ENCODE data around the gene MAN1A2.

MAN1A2 gene

DNA sequence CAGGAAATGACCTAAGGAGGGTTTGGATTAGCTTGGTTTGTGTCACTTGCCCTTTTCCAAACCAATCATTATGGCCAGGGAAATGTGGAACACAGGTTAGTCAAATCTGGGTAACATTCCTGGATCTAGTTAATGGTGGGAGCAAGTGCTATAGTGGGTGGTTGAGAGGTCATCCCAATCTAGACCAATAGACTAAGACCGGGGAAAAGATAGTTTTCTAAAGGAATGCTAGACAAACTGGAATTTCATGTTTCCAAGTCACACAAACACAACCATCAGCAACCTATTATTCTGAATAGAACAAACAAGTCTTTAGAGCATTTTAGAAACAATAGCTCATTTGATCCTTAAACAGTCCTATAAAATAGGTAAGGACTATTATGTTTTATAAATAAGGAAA is 4.3 kb upstream of the MAN1A2 start:
- no peak for DNase-seq

DNA sequence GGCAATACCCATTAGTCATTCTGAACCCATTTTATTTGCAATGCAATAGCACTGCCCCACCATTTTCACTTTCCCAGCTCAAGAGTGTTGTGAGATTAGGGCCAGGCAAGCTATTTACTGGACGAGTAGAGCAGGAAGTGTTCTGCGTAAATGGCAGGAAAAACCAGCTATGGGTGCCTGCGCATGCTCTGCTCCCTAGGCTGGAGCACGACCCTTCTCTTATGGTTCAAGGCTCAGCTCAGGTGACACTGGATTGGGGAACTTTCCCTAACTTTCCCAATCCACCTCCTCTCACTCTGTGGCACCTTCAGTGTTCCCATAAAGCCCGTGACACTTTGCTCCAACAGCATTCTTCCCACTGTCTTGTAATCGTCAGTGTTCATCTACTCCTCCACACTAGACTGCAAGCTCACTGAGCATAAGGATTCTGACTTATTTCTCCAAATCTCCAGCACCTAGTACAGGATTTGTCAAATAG is 3.6 kb upstream of the MAN1A2 start:
- no peak for DNase-seq

DNA sequence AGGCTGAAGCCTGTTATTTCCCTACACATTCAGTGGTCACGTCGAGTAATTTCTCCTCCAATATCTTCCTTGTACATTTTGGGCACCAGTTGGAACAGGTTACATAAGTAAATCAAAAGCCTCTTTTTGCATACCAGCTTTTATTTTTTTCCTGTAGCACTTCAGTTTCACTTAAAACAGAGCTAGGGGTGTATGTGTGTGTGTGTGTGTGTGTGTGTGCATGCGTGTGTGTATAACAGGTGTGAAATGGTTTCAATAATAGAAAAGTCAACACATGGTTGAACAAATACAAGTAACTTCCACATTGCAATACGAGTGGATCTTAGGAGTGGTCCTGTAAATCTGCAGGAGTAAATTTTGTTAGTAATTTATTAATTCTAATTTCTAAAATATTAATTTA is 3.0 kb upstream of the MAN1A2 start:
- no peak for DNase-seq

DNA sequence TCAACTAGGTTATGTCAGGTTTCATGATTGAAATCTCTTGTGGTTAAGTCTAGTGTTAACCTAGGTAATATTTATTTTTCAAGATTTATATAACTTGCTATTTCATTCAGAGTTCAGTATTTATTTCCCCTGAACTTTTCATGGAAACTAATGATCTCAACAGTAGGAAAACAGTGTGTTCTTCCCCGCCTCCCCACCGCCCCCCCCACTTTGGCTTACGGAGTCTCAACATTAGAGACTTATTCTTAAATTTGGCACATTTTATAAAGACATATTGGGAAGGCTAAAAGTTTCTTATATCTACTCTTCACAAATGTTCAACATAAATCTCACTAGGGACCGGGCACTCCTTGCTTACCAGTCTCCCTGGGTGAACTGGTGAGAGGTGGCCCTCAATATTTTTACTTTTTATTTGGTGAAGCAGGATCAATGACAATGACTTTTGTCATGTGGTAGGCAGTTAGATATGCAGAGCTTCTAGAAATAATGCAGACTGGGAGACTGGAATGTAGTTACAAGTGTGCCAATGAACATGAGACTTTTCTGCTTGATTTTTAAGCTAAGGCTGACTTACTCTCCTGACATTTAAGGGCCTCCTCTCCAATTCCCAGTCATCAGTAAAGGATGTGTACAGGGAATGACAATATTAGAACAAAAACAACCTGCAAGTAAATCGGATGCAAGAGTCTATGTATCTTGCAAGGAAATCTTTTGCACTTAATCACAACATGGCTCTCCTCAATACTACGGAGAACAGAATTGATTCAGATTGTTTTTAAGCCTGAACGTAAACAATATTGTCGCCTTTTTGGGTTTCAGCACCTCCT is 1.7 kb upstream of the MAN1A2 start:
- DNase-seq, result no peak

DNA sequence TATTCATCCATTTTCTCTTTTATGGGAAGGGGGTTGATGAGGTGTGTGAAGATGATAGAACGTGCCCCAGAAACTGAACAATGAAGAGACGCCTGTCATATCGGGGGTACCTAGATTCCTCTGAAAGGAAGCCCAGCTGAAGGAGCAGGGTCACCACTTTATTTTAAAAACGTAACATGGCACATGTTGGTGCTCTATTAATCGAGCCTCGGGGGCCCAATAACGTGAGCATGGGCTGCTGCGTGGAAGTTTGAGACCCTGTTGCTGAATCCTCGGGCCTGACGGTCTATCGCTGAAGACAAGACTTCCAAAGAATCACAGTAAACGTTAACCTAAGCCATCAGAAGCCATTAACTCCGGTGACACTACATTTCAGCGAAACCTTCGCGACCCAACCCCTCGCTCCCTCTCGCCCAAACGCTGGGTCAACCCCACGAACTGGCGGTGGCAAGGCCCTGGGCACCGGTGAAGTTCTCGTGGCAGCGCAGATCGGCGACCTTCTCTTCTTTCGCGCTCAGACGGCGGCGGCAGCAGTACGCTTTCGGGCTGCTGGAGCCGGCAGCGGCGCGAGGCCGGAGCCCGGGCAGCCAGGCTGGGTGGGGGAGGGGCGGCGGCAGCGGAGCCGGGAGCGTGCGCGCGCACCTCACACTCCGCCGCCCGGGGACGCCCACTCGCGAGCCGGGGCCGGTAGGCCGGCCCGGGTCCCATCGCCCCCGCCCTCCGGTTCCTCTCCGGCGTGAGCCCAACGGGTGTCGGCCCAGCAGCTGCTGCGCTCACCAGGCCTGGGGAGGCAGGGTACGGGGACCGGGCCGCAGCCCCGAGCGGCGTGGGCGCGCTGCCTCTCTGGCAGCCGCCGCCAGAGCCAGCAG is 838 bp upstream of the MAN1A2 start:
- peak; percentile 79 for DNase-seq

DNA sequence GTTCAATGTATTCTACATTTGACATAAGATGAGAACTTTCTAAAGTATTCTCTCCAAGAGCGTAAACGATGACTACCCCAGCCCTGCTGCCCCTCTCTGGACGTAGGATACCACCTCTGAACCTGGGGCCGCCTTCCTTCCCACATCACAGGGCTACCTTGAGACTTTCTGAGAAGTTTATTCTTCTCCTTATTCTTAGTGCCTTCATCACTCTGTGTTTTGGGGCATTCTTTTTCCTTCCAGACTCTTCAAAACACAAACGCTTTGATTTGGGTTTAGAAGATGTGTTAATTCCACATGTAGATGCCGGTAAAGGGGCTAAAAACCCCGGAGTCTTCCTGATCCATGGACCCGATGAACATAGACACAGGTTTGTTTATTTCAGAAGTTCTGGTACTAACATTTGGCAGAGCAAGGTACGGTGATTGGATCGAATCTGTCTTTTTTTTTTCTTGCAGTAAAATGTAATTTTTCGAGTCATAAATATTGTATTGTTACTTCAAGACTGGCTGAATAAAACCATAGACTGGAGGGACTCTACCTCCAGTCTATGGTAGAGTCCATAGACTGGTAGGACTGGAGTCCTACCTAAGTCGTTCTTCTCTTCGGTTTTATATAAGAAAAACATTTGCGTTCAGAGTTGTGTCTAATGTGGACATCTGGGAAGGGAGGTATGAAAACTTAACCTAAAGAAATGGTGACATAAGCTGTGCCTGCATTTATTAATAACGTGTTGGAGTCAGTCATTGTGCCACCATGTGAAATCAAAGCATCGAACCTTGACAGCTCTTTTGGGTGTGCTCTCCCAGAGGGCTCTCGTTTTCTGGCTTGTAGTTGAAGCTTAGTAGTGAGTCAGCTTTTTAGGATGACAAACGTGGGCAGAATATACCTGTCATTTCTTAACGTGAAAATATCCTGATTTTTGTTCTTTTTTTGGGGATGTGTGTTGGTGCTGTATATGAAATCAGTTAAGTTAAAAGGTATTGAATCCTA is 1.2 kb downstream of the MAN1A2 start:
- DNase-seq, result no peak

DNA sequence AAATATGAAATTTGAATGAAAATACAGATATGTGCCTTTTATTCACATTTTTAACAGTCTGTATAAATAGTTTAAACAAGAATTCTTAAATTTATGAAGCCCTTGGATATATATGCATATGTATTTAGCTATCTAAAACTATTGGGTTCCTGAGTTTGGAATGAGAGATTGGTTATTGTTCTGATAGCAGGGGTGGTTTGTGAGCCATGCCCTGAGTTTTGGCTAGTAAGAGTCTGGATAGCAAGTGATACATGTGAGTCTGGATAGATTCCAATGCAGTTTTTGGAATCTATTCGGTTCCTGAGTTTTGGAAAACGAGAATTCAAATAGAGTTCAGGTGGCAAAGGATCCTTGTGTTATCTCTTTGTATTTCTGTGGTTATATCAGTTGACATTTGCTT is 2.8 kb downstream of the MAN1A2 start:
- no peak for DNase-seq

DNA sequence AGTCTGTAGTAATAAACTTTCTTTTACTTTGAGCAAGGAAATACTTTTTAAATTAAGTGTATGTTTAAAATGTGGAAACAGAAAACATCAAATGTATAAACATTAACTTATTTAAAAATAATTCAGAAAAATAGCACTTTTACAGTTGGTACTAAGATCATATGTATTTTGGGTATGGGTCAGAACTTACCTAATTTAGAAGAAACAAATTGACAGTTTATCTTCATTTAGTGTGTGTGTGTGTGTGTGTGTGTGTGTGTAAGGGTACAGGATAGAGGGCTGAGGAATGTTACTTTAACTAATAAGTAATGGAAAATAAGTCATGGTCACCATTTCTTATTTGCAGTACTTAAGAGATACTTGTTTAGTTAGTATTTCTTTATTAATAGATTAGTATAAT is 3.3 kb downstream of the MAN1A2 start:
- no peak for DNase-seq

DNA sequence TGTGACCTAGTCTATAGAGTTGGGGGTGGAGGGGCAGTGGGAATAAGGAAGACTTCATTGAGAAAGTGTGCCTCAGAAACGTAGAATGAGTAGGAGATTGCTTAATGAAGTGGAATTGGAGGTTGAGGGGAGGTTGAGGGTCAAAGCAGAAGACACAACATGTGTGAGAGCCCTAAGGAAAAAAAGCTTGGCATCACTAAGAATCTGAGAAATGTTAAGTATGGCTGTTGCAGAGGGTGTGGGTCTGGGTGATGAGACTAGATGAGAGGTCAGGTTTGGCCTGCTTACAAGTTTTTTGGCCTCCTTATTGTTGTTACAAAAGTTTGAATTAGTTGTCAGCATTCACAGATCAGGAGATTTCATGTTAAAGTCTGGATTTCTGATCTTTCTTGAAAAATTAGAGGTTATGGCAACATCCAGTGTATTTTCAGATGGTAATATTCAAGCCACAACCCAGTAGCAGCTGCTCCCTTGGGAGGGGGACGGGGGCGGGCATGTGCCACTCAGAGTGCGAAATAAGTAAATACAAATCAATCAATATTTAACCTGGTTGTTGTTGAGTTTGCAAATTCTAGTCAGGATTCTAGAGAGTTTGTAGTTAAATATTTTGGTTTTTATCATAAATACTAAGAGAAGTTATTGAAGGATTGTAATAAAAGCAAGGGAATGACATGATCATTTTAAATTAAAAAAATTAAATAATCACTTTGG is 4.3 kb downstream of the MAN1A2 start:
- DNase-seq, result no peak

DNA sequence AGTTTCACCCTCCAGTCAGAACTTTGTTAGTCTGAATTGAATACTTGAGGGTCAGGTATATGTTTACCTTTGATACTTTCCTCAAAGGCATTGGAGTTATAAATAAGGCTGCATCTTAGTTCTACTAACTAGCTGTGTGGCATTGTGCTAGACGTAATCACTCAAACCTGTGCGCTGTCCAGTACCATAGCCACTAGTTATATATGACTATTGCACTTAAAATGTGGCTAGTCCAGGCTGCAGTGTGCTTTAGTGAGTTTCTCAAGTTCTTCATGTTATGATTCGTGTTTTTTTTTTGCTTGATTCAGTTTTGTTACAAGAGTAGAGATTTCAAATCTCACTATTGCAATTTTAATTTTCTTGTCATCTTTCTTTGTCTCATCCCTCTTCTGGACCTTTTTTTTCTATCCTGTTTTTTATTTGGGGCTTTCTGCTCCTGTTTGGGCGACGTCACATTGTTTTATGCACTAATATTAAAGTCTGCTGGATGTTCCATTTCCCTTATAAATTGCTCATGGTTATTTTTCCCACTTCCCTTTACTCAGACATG is 5.7 kb downstream of the MAN1A2 start:
- DNase-seq, result no peak

DNA sequence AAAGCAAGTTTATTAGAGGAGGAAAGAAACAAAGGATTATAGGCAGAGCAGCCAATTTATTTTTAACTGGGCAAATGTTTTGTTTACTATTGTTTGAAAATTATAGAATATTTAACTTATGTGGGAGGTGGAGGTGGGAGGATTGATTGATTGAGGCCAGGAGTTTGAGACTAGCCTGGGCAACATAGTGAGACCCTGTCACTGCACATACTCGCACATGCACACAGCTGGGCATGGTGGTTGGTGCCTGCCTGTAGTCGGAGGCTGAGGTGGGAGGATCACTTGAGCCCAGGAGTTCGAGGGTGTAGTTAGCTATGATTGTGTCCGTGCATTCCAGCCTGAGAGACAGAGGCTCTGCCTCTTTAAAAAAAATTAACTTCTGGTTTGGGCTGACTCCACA is 6.7 kb downstream of the MAN1A2 start:
- no peak for DNase-seq

DNA sequence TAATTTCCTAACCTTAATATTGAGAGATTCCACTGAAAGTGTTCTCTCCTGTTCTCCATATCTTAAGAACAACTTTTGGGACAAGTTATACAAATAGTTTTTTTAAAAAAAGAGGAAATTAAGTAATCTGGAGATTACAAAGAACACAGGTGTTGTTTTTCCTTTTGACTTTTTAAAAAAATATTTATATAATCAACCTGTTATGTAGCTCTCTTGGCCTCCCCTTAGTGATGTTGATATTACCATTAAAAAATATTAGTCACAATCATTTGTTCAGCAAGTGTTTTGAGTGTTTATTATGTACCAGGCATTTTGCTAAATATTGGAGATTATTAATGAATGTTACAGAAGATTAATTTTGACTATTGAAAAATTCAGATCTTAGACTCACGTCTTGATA is 8.1 kb downstream of the MAN1A2 start:
- DNase-seq, result no peak

DNA sequence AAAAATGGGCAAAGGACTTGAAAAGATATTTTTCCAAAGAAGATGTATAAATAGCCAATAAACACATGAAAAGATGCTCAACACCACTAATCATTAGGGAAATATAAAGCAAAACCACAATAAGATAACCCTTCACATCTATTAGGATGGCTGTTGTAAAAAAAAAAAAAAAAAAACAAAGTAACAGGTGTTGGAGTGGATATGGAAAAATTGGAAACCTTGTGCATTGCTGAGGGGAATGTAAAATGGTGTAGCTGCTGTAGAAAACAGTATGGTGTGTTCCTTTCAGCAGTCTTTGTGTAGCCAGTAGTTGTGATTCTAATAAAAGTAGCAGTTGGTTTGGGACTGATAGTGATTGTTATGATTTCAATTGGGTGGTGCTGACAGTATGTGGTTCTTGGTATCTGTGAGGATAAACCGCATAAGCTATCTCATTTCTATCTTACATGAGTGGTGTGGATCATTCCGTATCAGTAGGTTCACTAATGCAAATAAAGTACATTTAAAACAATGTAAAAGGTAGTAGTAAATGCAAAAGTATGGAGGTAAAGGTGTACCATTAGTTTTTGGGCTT is 19.9 kb downstream of the MAN1A2 start:
- DNase-seq, result no peak

DNA sequence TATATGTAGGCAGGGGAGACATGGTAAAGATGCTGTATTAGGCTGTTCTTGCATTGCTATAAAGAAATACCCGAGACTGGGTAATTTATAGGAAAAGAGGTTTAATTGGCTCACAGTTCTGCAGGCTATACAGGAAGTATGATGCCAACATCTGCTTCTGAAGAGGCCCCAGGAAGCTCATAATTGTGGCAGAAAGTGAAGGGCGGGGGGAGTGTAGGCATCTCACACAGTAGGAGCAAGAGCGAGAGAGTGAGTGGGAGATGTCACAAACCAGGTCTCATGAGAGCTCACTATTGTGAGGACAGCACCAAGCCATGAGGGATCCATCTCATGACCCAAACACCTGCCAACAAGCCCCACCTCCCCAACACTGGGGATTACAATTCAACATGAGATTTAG is 21.1 kb downstream of the MAN1A2 start:
- no peak for DNase-seq

DNA sequence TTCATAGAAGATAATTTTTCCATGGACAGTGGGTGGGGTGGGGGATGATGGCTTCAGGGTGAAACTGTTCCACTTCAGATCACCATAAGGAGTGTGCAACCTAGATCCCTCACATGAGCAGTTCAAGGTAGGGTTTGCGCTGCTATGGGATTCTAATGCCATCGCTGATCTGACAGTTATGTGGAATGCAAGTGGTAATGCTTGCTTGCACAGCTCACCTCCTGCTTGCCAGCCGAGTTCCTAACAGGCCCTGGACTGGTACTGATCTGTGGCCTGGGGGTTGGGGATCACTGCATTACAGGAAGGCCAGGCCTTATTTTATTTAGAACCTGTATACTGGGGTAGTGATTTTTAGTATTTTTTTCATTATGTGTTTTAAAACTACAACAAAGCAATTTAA is 22.0 kb downstream of the MAN1A2 start:
- no peak for DNase-seq

DNA sequence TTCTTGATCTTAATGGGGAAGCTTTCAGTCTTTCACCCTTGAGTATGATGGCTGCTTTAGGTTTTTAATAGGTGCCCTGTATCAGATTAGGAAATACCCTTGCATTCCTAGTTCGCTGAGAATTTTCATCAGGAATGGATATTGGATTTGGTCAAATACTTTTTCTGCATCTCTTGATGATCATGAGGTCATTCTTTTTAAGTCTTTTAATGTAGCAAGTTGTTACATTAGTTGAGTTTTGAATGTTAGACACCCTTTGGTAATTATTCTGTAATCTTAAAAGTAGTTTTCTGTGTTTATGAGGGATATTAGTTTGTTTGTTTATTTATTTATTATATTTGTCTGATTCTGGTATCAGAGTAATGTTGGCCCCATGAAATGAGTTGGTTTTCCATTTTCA is 22.5 kb downstream of the MAN1A2 start:
- DNase-seq, result no peak

DNA sequence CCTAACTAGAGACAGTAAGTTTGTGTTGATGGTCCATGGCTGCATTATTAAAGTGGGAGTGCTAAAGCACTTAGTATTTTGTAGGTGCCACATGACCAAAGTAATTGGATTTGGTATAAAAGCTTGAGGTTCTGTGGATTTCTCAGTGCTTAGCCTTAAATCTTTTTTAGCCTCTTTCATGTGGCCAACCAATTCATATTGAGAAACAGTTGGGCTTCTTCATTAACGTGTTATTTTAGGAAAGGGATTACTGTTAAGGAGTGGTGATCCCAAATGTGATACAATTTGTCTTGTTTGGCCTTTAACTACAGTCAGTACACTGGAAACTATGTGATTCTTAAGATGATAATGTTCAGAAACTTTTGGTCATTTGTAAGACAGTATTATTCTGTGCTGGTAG is 25.5 kb downstream of the MAN1A2 start:
- no peak for DNase-seq

DNA sequence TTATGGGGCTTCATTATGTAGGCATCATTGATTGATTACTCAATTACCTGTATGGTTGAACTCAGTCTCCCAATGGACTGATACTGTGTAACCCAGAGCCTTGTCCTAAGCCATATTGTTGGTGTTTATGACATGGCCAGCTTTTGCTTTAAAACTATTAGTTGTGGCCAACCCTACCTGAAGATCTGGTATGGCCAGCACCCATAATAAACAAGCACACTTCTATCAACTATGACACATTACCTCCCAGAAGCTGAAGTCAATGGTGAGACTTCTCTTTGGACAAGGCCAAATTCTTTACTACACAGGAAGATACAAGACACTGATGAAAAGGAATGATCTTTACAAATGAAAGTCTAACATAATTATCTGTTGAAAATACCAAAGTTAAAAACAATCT is 28.8 kb downstream of the MAN1A2 start:
- DNase-seq, result no peak

DNA sequence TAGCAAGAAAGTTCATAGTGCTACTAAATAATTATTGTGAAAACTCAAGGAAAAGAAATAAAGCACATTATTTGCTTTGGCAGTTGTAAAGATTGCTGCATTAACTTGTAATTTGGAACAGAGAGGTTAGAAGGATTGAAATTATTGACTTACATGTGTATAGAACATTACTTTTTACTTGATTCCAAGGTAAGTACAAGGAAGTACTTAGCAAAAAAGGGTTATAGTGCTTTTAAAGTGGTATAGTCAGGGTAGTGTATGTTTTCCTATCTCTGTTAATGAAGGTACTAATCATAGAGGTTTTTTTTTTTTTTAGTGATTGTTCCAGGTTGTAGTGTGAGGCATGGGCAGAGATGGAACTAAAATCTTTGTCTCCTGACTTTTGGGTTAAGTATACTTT is 29.4 kb downstream of the MAN1A2 start:
- DNase-seq, result no peak

DNA sequence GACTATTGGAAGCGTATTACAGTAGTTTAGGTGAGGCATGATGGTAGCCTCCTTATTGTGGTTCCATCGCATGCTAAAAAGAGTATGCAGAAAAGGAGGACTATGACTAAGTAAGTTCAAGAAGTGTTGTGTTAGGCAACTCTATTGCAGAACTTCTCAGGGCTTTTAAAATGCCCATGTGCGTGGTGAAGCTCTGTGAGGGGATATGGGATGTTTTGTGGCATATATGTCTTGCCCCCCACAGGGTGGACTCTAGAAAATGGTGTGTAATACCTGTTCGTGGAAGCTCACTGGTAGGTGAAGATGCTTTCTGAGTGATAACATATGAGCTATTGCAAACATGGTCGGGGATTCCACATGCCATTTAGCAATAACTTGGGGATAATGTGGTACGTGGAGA is 31.7 kb downstream of the MAN1A2 start:
- DNase-seq, result no peak

DNA sequence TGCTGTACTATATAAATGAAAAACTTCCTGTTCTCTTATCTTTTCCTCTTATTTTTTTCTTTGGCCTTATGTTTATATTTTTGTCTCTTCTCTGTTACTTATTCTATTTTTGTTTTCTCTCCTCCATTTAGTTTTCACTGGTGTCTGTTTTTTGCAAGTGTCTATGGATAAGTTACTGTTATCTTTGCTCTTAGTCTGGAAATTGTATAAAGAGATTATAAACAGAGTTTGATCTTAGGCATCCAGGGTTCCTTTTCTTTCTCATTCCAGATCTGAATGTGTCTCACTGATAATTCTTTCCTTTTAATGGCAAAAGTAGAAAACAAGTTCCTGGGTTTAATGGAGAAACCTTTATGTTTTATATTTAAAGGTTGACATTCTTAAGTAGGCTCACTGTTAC is 34.5 kb downstream of the MAN1A2 start:
- DNase-seq, result no peak

DNA sequence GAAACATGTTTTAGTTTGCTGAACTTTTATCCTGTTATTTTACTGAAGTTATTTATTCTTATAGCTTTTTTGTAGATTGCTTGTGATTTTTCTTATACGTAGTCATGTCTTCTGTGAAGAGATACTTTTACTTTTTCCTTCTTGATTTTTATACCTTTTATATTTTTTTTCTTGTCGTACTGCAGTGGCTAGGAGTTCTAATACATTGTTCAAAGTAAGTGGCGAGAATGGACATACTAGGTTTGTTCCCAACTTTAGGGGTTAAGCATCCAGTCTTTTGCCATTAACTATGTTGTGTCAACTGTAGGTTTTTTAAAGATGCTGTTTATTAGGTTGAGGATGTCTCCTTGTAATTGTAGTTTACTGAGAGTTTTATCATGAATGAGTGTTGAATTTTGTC is 36.3 kb downstream of the MAN1A2 start:
- no peak for DNase-seq
